WTC11 (cell line): ENCODE results near the gene RMI2.

Source experiments
- ELF4 ChIP-seq: sonication (generic); formaldehyde crosslinking; IDR thresholded peaks from 2 replicates; pipeline ENCODE4 v1.8.1; 2022; ENCODE audit warnings: low read depth, mild to moderate bottlenecking, moderate library complexity, missing genetic modification reagents
- ETV6 ChIP-seq: sonication (generic); formaldehyde crosslinking; IDR thresholded peaks from 2 replicates; pipeline ENCODE4 v1.8.1; 2022; ENCODE audit warnings: mild to moderate bottlenecking, missing genetic modification reagents
- GTF2I ChIP-seq: fragments of 250-450 bp; sonication (Bioruptor Pico); conservative IDR thresholded peaks from 2 replicates; pipeline ENCODE4 v1.4.0; 2021; ENCODE audit warnings: mild to moderate bottlenecking
- JUN ChIP-seq: sonication (generic); formaldehyde crosslinking; IDR thresholded peaks from 2 replicates; pipeline ENCODE4 v1.8.0; 2023; ENCODE audit warnings: mild to moderate bottlenecking, missing genetic modification reagents
- MAX ChIP-seq: sonication (generic); formaldehyde crosslinking; IDR thresholded peaks from 2 replicates; pipeline ENCODE4 v1.8.0; 2022; ENCODE audit warnings: mild to moderate bottlenecking, missing genetic modification reagents
- RELA ChIP-seq: sonication (generic); formaldehyde crosslinking; IDR thresholded peaks from 2 replicates; pipeline ENCODE4 v1.8.1; 2022; ENCODE audit warnings: missing genetic modification reagents, mild to moderate bottlenecking, borderline replicate concordance
- TEAD1 ChIP-seq: sonication (generic); formaldehyde crosslinking; IDR thresholded peaks from 2 replicates; pipeline ENCODE4 v1.8.0; 2022; ENCODE audit warnings: mild to moderate bottlenecking, missing genetic modification reagents
- TEAD4 ChIP-seq: sonication (generic); formaldehyde crosslinking; IDR thresholded peaks from 2 replicates; pipeline ENCODE4 v1.8.0; 2022; ENCODE audit warnings: mild to moderate bottlenecking, missing genetic modification reagents
- ZNF138 ChIP-seq: sonication (generic); formaldehyde crosslinking; conservative IDR thresholded peaks from 2 replicates; pipeline ENCODE4 v1.8.1; 2022; ENCODE audit warnings: mild to moderate bottlenecking, moderate library complexity, missing genetic modification reagents
- TF ChIP-seq, protein P1 (sequence below): fragments of 200-600 bp; IDR thresholded peaks from 2 replicates; pipeline ENCODE4 v1.8.0; 2022; ENCODE audit warnings: antibody characterized with exemption
- TF ChIP-seq, protein P2 (sequence below): sonication (generic); formaldehyde crosslinking; IDR thresholded peaks from 2 replicates; pipeline ENCODE4 v1.8.1; 2023; ENCODE audit warnings: mild to moderate bottlenecking, missing genetic modification reagents, moderate library complexity

- no peak for TF ChIP-seq GTF2I (CRISPR knock-in tag)
- TF ChIP-seq, protein P1, sequence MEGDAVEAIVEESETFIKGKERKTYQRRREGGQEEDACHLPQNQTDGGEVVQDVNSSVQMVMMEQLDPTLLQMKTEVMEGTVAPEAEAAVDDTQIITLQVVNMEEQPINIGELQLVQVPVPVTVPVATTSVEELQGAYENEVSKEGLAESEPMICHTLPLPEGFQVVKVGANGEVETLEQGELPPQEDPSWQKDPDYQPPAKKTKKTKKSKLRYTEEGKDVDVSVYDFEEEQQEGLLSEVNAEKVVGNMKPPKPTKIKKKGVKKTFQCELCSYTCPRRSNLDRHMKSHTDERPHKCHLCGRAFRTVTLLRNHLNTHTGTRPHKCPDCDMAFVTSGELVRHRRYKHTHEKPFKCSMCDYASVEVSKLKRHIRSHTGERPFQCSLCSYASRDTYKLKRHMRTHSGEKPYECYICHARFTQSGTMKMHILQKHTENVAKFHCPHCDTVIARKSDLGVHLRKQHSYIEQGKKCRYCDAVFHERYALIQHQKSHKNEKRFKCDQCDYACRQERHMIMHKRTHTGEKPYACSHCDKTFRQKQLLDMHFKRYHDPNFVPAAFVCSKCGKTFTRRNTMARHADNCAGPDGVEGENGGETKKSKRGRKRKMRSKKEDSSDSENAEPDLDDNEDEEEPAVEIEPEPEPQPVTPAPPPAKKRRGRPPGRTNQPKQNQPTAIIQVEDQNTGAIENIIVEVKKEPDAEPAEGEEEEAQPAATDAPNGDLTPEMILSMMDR: no peak
- TF ChIP-seq TEAD1 (CRISPR knock-in tag): no peak
- TF ChIP-seq ZNF138 (CRISPR knock-in tag): no peak
- no peak for TF ChIP-seq MAX (CRISPR knock-in tag)
- TF ChIP-seq, protein P2, sequence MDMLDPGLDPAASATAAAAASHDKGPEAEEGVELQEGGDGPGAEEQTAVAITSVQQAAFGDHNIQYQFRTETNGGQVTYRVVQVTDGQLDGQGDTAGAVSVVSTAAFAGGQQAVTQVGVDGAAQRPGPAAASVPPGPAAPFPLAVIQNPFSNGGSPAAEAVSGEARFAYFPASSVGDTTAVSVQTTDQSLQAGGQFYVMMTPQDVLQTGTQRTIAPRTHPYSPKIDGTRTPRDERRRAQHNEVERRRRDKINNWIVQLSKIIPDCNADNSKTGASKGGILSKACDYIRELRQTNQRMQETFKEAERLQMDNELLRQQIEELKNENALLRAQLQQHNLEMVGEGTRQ: no peak
- no peak for TF ChIP-seq ETV6 (CRISPR knock-in tag)
- TF ChIP-seq ELF4: no peak
- no peak for TF ChIP-seq RELA (CRISPR knock-in tag)
- TF ChIP-seq TEAD4 (CRISPR knock-in tag): no peak
- no peak for TF ChIP-seq JUN
Observed at GRCh38 chr16:11333702-11334101, 11.6 kb upstream of the RMI2 start.
